HEK293 (cell line): ENCODE measurements around the gene BEGAIN.

Source experiments
- CTCF ChIA-PET: fragments of 350-600 bp; formaldehyde crosslinking; extraction: SDS; loops from one replicate; lab custom pipeline; 2021; ENCODE audit warnings: antibody characterized with exemption; lab: Yijun Ruan, JAX
- POLR2A ChIA-PET: fragments of 300-600 bp; formaldehyde crosslinking; extraction: SDS; loops from one replicate; lab custom pipeline; 2020; ENCODE audit warnings: antibody characterized with exemption, inconsistent platforms; lab: Yijun Ruan, JAX
- H3K27ac ChIP-seq: fragments of 200-500 bp; sonication (Bioruptor generic); 2 replicates; pipeline ENCODE4 v1.5.1; 2014; ENCODE audit warnings: low read depth, low read length, control low read depth, inconsistent platforms; ENCODE audit errors: extremely low read depth
- H3K36me3 ChIP-seq, 2 experiments: fragments of 200-500 bp in 1 of 2; sonication (Bioruptor generic) in 1 of 2; 1 replicate in 1 of 2; 2 replicates in 1 of 2; pipeline ENCODE4 v1.5.1; 2014 to 2017; ENCODE audit warnings: inconsistent platforms in 2 of 2, low read length in 2 of 2; ENCODE audit not compliant: control insufficient read depth in 2 of 2, insufficient read depth in 1 of 2
- H3K4me1 ChIP-seq: fragments of 200-500 bp; sonication (Bioruptor generic); 2 replicates; pipeline ENCODE4 v1.5.1; 2014; ENCODE audit warnings: mild to moderate bottlenecking, low read length, inconsistent platforms; ENCODE audit not compliant: control insufficient read depth, insufficient read depth
- H3K4me3 ChIP-seq: 2 replicates; pipeline ENCODE4 v1.5.1; 2011; ENCODE audit warnings: low read depth, mild to moderate bottlenecking, control low read depth, low read length, moderate library complexity
- H3K9me3 ChIP-seq: fragments of 200-500 bp; sonication (Bioruptor generic); 2 replicates; pipeline ENCODE4 v1.5.1; 2014; ENCODE audit warnings: low read depth, low read length, inconsistent platforms; ENCODE audit not compliant: control insufficient read depth, insufficient read depth
- EGR2 ChIP-seq: fragments of 450-650 bp; formaldehyde crosslinking; IDR thresholded peaks from 2 replicates; pipeline ENCODE4 v1.5.1; 2016; ENCODE audit warnings: low read depth, missing biosample characterization, missing genetic modification characterization
- IKZF3 ChIP-seq: fragments of 450-650 bp; IDR thresholded peaks from 2 replicates; pipeline ENCODE4 v1.5.0; 2018; ENCODE audit warnings: missing biosample characterization, mild to moderate bottlenecking, missing genetic modification characterization, moderate library complexity
- KLF16 ChIP-seq: fragments of 450-650 bp; formaldehyde crosslinking; IDR thresholded peaks from 2 replicates; pipeline ENCODE4 v1.5.1; 2017; ENCODE audit warnings: missing biosample characterization, missing genetic modification characterization
- KLF7 ChIP-seq: fragments of 450-650 bp; formaldehyde crosslinking; IDR thresholded peaks from 2 replicates; pipeline ENCODE4 v1.5.1; 2016; ENCODE audit warnings: missing biosample characterization, missing genetic modification characterization, borderline replicate concordance
- MEIS1 ChIP-seq: sonication (generic); formaldehyde crosslinking; IDR thresholded peaks from 2 replicates; pipeline ENCODE4 v1.8.1; 2022; ENCODE audit warnings: missing genetic modification reagents, mild to moderate bottlenecking, borderline replicate concordance
- PATZ1 ChIP-seq: fragments of 450-650 bp; formaldehyde crosslinking; IDR thresholded peaks from 2 replicates; pipeline ENCODE4 v1.5.1; 2016; ENCODE audit warnings: missing biosample characterization, missing genetic modification characterization
- PRDM10 ChIP-seq: fragments of 450-650 bp; formaldehyde crosslinking; IDR thresholded peaks from 2 replicates; pipeline ENCODE4 v1.5.1; 2016; ENCODE audit warnings: missing biosample characterization, missing genetic modification characterization
- SP2 ChIP-seq: fragments of 450-650 bp; formaldehyde crosslinking; IDR thresholded peaks from 2 replicates; pipeline ENCODE4 v1.5.1; 2016; ENCODE audit warnings: missing biosample characterization, missing genetic modification characterization
- ZBTB11 ChIP-seq: fragments of 450-650 bp; formaldehyde crosslinking; conservative IDR thresholded peaks from 2 replicates; pipeline ENCODE4 v1.5.1; 2016; ENCODE audit warnings: low read depth, missing biosample characterization, missing genetic modification characterization
- ZFHX2 ChIP-seq: fragments of 450-650 bp; formaldehyde crosslinking; conservative IDR thresholded peaks from 2 replicates; pipeline ENCODE4 v1.5.1; 2016; ENCODE audit warnings: missing biosample characterization, missing genetic modification characterization
- ZNF239 ChIP-seq: fragments of 450-650 bp; formaldehyde crosslinking; IDR thresholded peaks from 2 replicates; pipeline ENCODE4 v1.5.1; 2016; ENCODE audit warnings: missing biosample characterization, missing genetic modification characterization
- ZNF404 ChIP-seq: fragments of 450-650 bp; formaldehyde crosslinking; IDR thresholded peaks from 2 replicates; pipeline ENCODE4 v1.5.1; 2017; ENCODE audit warnings: missing biosample characterization, missing genetic modification characterization
- ZNF549 ChIP-seq: fragments of 450-650 bp; IDR thresholded peaks from 2 replicates; pipeline ENCODE4 v1.5.1; 2018; ENCODE audit warnings: missing biosample characterization, missing genetic modification characterization, mild to moderate bottlenecking, inconsistent platforms, moderate library complexity
- ZNF621 ChIP-seq: fragments of 450-650 bp; formaldehyde crosslinking; IDR thresholded peaks from 2 replicates; pipeline ENCODE4 v1.5.1; 2017; ENCODE audit warnings: missing biosample characterization, missing genetic modification characterization
- ZNF623 ChIP-seq: fragments of 450-650 bp; formaldehyde crosslinking; IDR thresholded peaks from 2 replicates; pipeline ENCODE4 v1.5.1; 2016; ENCODE audit warnings: missing biosample characterization, missing genetic modification characterization
- ZNF664 ChIP-seq: fragments of 450-650 bp; formaldehyde crosslinking; IDR thresholded peaks from 2 replicates; pipeline ENCODE4 v1.5.1; 2016; ENCODE audit warnings: missing biosample characterization, missing genetic modification characterization
- TF ChIP-seq, protein P1 (sequence below): fragments of 450-650 bp; formaldehyde crosslinking; IDR thresholded peaks from 2 replicates; pipeline ENCODE4 v1.5.1; 2016; ENCODE audit warnings: missing biosample characterization, missing genetic modification characterization

BEGAIN gene

DNA sequence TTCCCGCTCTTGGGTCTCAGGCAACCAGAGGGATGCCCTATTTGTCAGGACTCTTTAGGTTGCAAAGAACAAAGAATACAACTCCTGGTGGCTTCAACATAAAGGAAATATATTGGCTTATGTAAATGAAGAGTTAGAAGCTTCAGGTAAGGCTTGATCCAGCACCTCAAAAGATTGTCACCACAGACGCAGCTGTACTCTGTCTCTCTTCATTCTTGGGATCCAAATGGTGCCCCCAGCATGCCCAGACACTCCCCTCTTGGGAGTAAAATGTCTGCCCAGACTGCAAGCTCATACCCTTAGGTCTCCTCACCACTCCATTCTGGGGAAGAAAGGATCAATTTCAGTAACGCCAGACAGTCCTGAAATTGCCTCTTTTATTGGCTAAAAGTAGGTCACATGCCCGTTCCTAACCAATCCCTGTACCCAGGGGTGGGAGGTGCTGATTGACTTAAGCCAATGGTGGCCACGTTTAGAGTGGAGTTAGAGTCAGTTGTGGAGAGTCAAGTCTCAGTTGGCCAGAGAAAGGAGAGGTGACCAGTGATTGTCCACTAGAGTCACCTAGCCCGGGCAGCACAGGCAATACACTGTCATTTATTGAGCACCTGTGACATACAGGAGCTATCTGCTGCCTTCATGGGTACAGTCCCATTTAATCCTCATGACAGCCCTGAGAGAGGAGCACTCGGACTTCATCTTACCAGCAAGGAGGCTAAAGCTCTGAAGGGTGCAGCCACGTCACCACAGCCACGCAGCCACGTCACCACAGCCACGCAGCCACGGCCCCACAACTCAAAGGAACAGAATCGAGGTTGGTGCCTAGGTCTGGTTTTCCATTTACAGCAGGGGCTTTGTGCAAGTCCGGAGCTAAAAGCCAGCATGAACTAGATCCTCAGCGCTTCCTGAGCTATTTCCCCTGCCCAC lies 19.7 kb upstream of the BEGAIN start (continued):
- TF ChIP-seq, protein P1, sequence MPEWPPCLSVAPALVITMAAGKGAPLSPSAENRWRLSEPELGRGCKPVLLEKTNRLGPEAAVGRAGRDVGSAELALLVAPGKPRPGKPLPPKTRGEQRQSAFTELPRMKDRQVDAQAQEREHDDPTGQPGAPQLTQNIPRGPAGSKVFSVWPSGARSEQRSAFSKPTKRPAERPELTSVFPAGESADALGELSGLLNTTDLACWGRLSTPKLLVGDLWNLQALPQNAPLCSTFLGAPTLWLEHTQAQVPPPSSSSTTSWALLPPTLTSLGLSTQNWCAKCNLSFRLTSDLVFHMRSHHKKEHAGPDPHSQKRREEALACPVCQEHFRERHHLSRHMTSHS (tag by site-specific recombination) = no peak
- no peak for TF ChIP-seq SP2 (tag by site-specific recombination)

DNA sequence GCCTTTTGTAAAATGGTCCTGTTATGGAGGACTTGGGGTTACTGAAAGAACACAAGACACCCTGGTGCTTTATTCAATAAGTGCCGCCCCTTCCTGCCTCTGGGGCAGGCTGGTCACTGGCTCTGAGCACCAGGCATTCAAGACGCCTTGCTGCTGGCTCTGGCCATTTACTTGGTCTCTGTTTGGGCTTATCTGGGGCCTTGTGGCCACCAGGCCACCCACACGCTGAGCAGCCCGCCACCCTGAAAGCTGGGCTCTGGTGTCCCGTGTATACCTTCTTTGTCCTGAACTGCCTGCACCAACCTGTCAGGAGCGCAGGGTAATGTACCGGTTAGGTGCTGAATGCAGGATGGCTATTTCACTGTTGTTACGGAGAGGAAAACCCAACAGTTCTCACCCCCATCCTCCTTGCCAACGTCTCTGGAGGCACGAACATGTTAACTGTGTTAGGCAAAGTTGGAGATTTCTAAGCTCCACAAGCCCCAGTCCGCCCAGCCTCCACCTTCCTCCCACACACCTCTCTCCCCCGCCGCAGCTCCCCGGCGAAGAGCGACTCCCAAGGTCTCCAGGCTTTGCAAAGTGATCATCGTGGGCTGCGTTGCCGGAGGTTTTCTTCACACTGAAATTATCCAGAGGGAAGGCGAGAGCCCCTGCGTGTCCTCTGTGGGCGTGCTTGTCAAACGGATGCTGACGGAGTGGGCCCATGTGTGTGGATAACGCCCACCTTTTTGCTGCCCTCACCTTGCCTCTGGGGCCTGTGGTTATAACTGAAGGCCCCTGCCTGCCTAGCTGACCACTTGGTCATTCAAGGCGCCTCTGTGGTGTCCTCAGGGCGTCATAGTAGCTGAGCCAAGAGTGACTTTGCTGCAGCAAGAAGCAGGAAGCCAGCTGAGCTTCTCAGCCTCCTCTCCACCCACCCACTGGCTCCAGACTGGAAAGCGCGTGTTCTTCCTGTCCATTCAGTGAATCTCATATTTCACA lies 18.8 kb upstream of the BEGAIN start:
- ChIA-PET POLR2A (no interaction called here), CTCF (interaction anchor here (1.1 kb wide), 1 partner anchor 81 kb away, joined by 3 read pairs; no protein-coding TSS in a partner anchor)
- no peak overlapping the region for H3K4me3 ChIP-seq
- no peaks in the 10 kb centered on the region for H3K4me1 ChIP-seq
- no peaks in the 10 kb centered on the region for H3K36me3 ChIP-seq
- TF ChIP-seq KLF16 (tag by site-specific recombination) = no peak
- TF ChIP-seq ZNF623 (tag by site-specific recombination) = no peak
- TF ChIP-seq ZNF239 (tag by site-specific recombination) = no peak
- TF ChIP-seq EGR2 (tag by site-specific recombination) = peak; percentile 94
- TF ChIP-seq ZFHX2 (tag by site-specific recombination) = peak; percentile 96
- H3K9me3 ChIP-seq = no peaks in the 10 kb centered on the region
- H3K27ac ChIP-seq = no peak overlapping the region

DNA sequence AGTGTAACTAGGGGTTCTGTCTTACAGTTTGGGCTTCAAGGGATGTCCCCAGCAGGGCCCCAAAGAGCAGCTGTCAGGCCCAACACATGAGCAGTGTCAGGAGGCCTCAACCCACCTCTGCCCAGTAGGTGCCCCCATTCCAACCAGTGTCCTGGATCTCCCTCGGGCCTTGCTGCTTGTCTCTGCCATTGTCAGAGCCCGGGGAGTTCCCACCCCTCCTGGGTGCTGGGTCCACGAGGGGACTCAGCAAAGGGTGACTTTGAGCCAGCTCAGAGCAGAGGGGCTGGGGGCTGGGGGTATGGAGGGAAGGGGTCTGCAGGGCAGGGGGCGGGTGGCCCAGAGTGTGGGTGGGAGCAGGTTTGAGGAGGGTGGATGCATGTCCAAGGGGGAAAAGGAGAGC lies 18.0 kb upstream of the BEGAIN start:
- TF ChIP-seq ZNF623 (tag by site-specific recombination) (no peak), ZNF664 (tag by site-specific recombination) (no peak), KLF7 (tag by site-specific recombination) (no peak), ZBTB11 (tag by site-specific recombination) (no peak), ZNF621 (tag by site-specific recombination) (no peak), ZNF404 (no peak), PRDM10 (no peak), MEIS1 (CRISPR knock-in tag) (no peak), IKZF3 (no peak), ZNF549 (tag by site-specific recombination) (no peak), PATZ1 (no peak)
- Histone ChIP-seq H3K4me3 (no peak overlapping the region), H3K36me3 (no peaks in the 10 kb centered on the region), H3K27ac (no peak overlapping the region), H3K9me3 (no peaks in the 10 kb centered on the region), H3K4me1 (no peaks in the 10 kb centered on the region)
- CTCF ChIA-PET = no interaction called here
- POLR2A ChIA-PET = no interaction called here
